ENCODE data around the gene FAM83D.

Gene FAM83D

GRCh38 chr20:38918172-38918571 is 8.0 kb upstream of the FAM83D start:
- no peak overlapping the region for H3K4me3 ChIP-seq (ENCODE audit: low read depth, low read length)
- ChIA-PET POLR2A (no interaction called here), CTCF (interaction anchor here (2.2 to 15.0 kb wide), 2 partner anchors 8 to 131 kb away, joined by 11 to 296 read pairs; partner anchors contain the start of gene FAM83D)
- TF ChIP-seq CTCF (IDR thresholded peaks at IDR 0.05; ENCODE audit: insufficient read depth, low read length, missing control alignments), result no peak
- no peak for DNase-seq (ENCODE audit: low read depth, low spot score)

- POLR2A ChIA-PET, result no interaction called here
Observed at GRCh38 chr20:38919683-38920082, 6.5 kb upstream of the FAM83D start.

DNA sequence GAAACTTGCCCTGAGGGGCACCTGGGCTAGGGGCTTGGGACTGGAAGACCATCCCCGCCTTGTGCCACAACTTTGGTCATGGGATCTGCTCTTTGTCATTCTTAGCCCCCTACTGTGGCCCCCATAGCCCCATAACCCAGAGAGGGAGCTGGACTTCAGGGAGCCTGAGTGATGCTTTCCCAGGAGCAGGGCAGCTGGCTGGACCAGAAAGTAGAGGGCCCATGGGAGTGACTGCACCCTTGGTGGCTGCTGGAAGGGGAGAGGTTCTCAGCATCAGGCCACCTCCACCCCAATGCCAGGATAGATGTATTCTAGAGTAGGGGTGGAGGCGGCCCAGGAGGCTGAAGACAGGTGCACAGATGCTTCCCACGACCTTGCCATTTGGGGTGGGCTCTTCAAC is 5.8 kb upstream of the FAM83D start:
- H3K4me3 ChIP-seq (ENCODE audit: low read depth, low read length), result no peak overlapping the region
- DNase-seq (ENCODE audit: low read depth, low spot score), result no peak
- CTCF ChIA-PET, result interaction anchor here (1.4 to 15.0 kb wide), 2 partner anchors 27 to 128 kb away, joined by 4 to 296 read pairs; no protein-coding TSS in a partner anchor
- no peak for TF ChIP-seq CTCF (IDR thresholded peaks at IDR 0.05; ENCODE audit: insufficient read depth, low read length, missing control alignments)
- POLR2A ChIA-PET, result no interaction called here

More at GRCh38 chr20:38919683-38920082, 6.5 kb upstream of the FAM83D start:
- no peak for TF ChIP-seq CTCF (IDR thresholded peaks at IDR 0.05; ENCODE audit: insufficient read depth, low read length, missing control alignments)
- CTCF ChIA-PET, result interaction anchor here (0.9 to 15.0 kb wide), 2 partner anchors 27 to 129 kb away, joined by 3 to 296 read pairs; no protein-coding TSS in a partner anchor
- no peak for DNase-seq (ENCODE audit: low read depth, low spot score)
- H3K4me3 ChIP-seq (ENCODE audit: low read depth, low read length), result no peak overlapping the region

- H3K4me3 ChIP-seq (ENCODE audit: low read depth, low read length), result no peak overlapping the region
- TF ChIP-seq CTCF (IDR thresholded peaks at IDR 0.05; ENCODE audit: insufficient read depth, low read length, missing control alignments), result no peak
- POLR2A ChIA-PET, result no interaction called here
- CTCF ChIA-PET, result interaction anchor here (1.4 to 15.0 kb wide), 3 partner anchors 26 to 128 kb away, joined by 4 to 296 read pairs (median 7); no protein-coding TSS in a partner anchor
- DNase-seq (ENCODE audit: low read depth, low spot score), result no peak
Observed at GRCh38 chr20:38920851-38921250, 5.4 kb upstream of the FAM83D start.

DNA sequence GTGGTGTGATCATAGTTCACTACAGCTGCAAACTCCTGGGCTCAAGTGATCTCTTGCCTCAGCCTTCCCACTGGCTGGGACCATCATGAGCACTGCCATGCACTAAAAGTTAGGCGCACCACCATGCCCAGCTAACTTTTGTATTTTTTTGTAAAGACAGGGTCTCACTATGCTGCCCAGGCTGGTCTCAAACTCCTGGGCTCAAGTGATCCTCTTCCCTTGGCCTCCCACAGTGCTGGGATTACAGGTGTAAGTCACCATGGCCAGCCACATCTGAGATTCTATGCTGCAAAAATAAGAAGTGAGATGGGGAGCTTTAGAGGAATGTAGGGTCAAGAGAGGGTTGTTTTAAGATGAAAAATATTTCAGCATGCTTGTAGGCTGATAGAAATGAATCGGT is 1.5 kb upstream of the FAM83D start:
- no peak for TF ChIP-seq CTCF (IDR thresholded peaks at IDR 0.05; ENCODE audit: insufficient read depth, low read length, missing control alignments)
- H3K4me3 ChIP-seq (ENCODE audit: low read depth, low read length), result no peak overlapping the region
- no peak for DNase-seq (ENCODE audit: low read depth, low spot score)
- ChIA-PET CTCF (interaction anchor here (1.0 to 15.0 kb wide), 6 partner anchors 16 to 155 kb away, joined by 3 to 296 read pairs (median 4); no protein-coding TSS in a partner anchor), POLR2A (no interaction called here)

DNA sequence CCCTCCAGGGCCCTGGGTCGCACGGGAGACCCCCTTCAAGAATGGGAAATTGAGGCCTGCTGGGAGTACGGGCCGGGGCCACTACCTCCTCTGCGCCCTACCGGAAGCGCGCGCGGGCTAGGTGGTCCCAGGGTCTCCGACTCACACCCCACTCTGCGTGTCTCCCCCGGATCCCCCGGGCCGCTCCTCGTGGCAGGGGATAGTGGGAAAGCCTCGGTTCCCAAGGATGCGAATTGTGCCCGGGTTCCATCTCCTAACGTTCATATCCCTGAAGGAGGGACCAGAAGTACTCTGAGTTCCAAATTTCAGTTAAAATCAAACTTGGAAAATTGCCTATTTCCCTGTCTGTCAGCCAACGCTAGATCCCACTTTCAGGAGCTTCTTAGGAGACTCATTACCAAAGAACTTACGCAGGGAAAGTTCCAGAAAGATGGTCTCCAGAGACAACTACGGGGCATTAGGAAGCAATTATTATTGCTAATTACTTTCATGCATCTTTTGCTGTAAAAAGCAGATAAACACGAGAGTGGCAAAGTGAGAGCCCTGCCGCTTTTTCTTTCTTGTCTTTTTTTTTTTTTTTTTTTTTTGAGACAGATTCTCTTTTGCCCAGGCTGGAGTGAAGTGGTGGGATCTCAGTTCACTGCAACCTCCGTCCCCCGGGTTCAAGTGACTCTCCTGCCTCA is 858 bp downstream of the FAM83D start:
- ChIA-PET POLR2A (interaction anchor here (0.6 to 1.6 kb wide), 3 partner anchors 35 to 122 kb away, joined by 4 to 8 read pairs (median 5); partner anchors contain the start of gene DHX35), CTCF (interaction anchor here (0.9 to 15.0 kb wide), 17 partner anchors 7 to 122 kb away, joined by 3 to 296 read pairs (median 4); no protein-coding TSS in a partner anchor)
- H3K4me3 ChIP-seq (ENCODE audit: low read depth, low read length), result peak overlapping the region; percentile 79
- no peak for DNase-seq (ENCODE audit: low read depth, low spot score)
- no peak for TF ChIP-seq CTCF (IDR thresholded peaks at IDR 0.05; ENCODE audit: insufficient read depth, low read length, missing control alignments)
